Activated T-helper 2 cell treated with anti-CD3 and anti-CD28 coated beads, Interferon-gamma antibody, Interleukin-2, Interleukin-4, amounts not matched to agents 10 μg/mL and 5 μg/mL and 100 μg/mL, durations not matched to agents 14 hours and 24 hours and 36 hours (primary cell): Measurements from ENCODE around the gene AP1S3. TPM values are rescaled to one million over a fixed set of nuclear protein-coding genes. Genes with fewer than 3 reads are reported as not detected.
A peak's percentile ranks its signal among the peaks of the same experiment; 100 is the strongest.
"Not testable (repeated sequence)": the region's sequence is repeated elsewhere in the genome, so short reads cannot be mapped to it uniquely, and the experiment has no call there.

Experiments used
- DNase-seq: peaks from one replicate; pipeline ENCODE4 v3.0.0; 2021; ENCODE audit warnings: low spot score
- H3K27ac Mint-ChIP-seq: one replicate; pipeline ENCODE4 v1.8.0; 2021; ENCODE audit warnings: mixed read lengths
- H3K27me3 Mint-ChIP-seq: one replicate; pipeline ENCODE4 v1.8.0; 2021; ENCODE audit warnings: low read depth, mixed read lengths
- H3K36me3 Mint-ChIP-seq: one replicate; pipeline ENCODE4 v1.8.0; 2021; ENCODE audit warnings: low read depth, mixed read lengths
- H3K4me1 Mint-ChIP-seq: one replicate; pipeline ENCODE4 v1.8.0; 2021; ENCODE audit warnings: low read depth, mixed read lengths
- H3K4me3 Mint-ChIP-seq: one replicate; pipeline ENCODE4 v1.8.0; 2021; ENCODE audit warnings: low read depth, mild to moderate bottlenecking, moderate library complexity, mixed read lengths
- H3K9me3 Mint-ChIP-seq: one replicate; pipeline ENCODE4 v1.8.0; 2021; ENCODE audit warnings: mixed read lengths
- intact Hi-C: fragments of 100-400 bp; cut with micrococcal nuclease; formaldehyde crosslinking; loops from one replicate; pipeline ENCODE4 v1.15.1; 2023
- total RNA-seq: library from RNA; stranded (reverse); gene quantifications from 2 replicates; pipeline ENCODE4 v1.2.3, GENCODE V29; 2022

Gene AP1S3
- total RNA-seq, 1 donor from 2014 or later = 13.9 TPM

- H3K9me3 Mint-ChIP-seq = no peaks in the 10 kb centered on the region
- intact Hi-C loops = loop anchor here (2.0 kb wide), 1 partner anchor 21 kb away; the partner anchor contains the start of gene AP1S3
- no peak overlapping the region for H3K27ac Mint-ChIP-seq
- DNase-seq = no peak
- peaks cover 4% of the 10 kb centered on the region for H3K4me1 Mint-ChIP-seq
- H3K27me3 Mint-ChIP-seq = no peaks in the 10 kb centered on the region
- no peak overlapping the region for H3K4me3 Mint-ChIP-seq
- no peaks in the 10 kb centered on the region for H3K36me3 Mint-ChIP-seq
Observed at GRCh38 chr2:223815884-223816570, 21.4 kb downstream of the AP1S3 start.

- H3K4me1 Mint-ChIP-seq = peaks cover 4% of the 10 kb centered on the region
- H3K9me3 Mint-ChIP-seq = no peaks in the 10 kb centered on the region
- H3K27me3 Mint-ChIP-seq = no peaks in the 10 kb centered on the region
- no peak overlapping the region for H3K27ac Mint-ChIP-seq
- H3K36me3 Mint-ChIP-seq = no peaks in the 10 kb centered on the region
- intact Hi-C loops = loop anchor here (2.0 kb wide), 1 partner anchor 21 kb away; the partner anchor contains the start of gene AP1S3
- DNase-seq = no peak
- no peak overlapping the region for H3K4me3 Mint-ChIP-seq
Observed at GRCh38 chr2:223815186-223815883, 22.0 kb downstream of the AP1S3 start.

GRCh38 chr2:223814764-223815163 lies 22.6 kb downstream of the AP1S3 start:
- H3K36me3 Mint-ChIP-seq, H3K9me3 Mint-ChIP-seq, DNase-seq, H3K4me3 Mint-ChIP-seq, H3K27ac Mint-ChIP-seq, H3K27me3 Mint-ChIP-seq, H3K4me1 Mint-ChIP-seq: not testable (repeated sequence)
- intact Hi-C loops = loop anchor here (2.0 kb wide), 1 partner anchor 22 kb away; the partner anchor contains the start of gene AP1S3

- intact Hi-C loops = no loop called here
- no peaks in the 10 kb centered on the region for H3K36me3 Mint-ChIP-seq
- H3K4me3 Mint-ChIP-seq = no peak overlapping the region
- no peaks in the 10 kb centered on the region for H3K27me3 Mint-ChIP-seq
- H3K4me1 Mint-ChIP-seq = peaks cover 4% of the 10 kb centered on the region
- DNase-seq = no peak
- H3K27ac Mint-ChIP-seq = no peak overlapping the region
- no peaks in the 10 kb centered on the region for H3K9me3 Mint-ChIP-seq
Observed at GRCh38 chr2:223813329-223813728, 24.1 kb downstream of the AP1S3 start.

GRCh38 chr2:223811757-223812156 lies 25.6 kb downstream of the AP1S3 start:
- intact Hi-C loops = no loop called here
- H3K27ac Mint-ChIP-seq = no peak overlapping the region
- H3K4me3 Mint-ChIP-seq = no peak overlapping the region
- peaks cover 8% of the 10 kb centered on the region for H3K4me1 Mint-ChIP-seq
- DNase-seq = no peak
- H3K9me3 Mint-ChIP-seq = no peaks in the 10 kb centered on the region
- no peaks in the 10 kb centered on the region for H3K36me3 Mint-ChIP-seq
- H3K27me3 Mint-ChIP-seq = no peaks in the 10 kb centered on the region

- Mint-ChIP-seq H3K9me3 (no peaks in the 10 kb centered on the region), H3K27ac (no peak overlapping the region), H3K36me3 (no peaks in the 10 kb centered on the region), H3K4me1 (peaks cover 29% of the 10 kb centered on the region), H3K27me3 (no peaks in the 10 kb centered on the region), H3K4me3 (no peak overlapping the region)
- intact Hi-C loops = no loop called here
- DNase-seq = no peak
Observed at GRCh38 chr2:223805008-223805407, 32.4 kb downstream of the AP1S3 start.

GRCh38 chr2:223801736-223802135 lies 35.6 kb downstream of the AP1S3 start:
- H3K4me1 Mint-ChIP-seq = peaks cover 27% of the 10 kb centered on the region
- no peaks in the 10 kb centered on the region for H3K9me3 Mint-ChIP-seq
- peak overlapping the region; percentile 14 for H3K27ac Mint-ChIP-seq
- H3K4me3 Mint-ChIP-seq = no peak overlapping the region
- H3K27me3 Mint-ChIP-seq = no peaks in the 10 kb centered on the region
- intact Hi-C loops = no loop called here
- H3K36me3 Mint-ChIP-seq = no peaks in the 10 kb centered on the region
- no peak for DNase-seq

GRCh38 chr2:223800908-223801307 lies 36.5 kb downstream of the AP1S3 start:
- no peak for DNase-seq
- H3K4me1 Mint-ChIP-seq = peaks cover 26% of the 10 kb centered on the region

GRCh38 chr2:223797811-223798721 lies 39.3 kb downstream of the AP1S3 start:
- H3K27ac Mint-ChIP-seq = no peak overlapping the region
- peaks cover 2% of the 10 kb centered on the region for H3K27me3 Mint-ChIP-seq
- no peak for DNase-seq
- H3K4me3 Mint-ChIP-seq = no peak overlapping the region
- intact Hi-C loops = loop anchor here (1.0 to 5.0 kb wide), 2 partner anchors 36 to 71 kb away; no protein-coding TSS in a partner anchor
- H3K9me3 Mint-ChIP-seq = peaks cover 3% of the 10 kb centered on the region
- H3K36me3 Mint-ChIP-seq = no peaks in the 10 kb centered on the region
- H3K4me1 Mint-ChIP-seq = peaks cover 13% of the 10 kb centered on the region

More at GRCh38 chr2:223800908-223801307, 36.5 kb downstream of the AP1S3 start:
- H3K27me3 Mint-ChIP-seq = no peaks in the 10 kb centered on the region
- H3K9me3 Mint-ChIP-seq = no peaks in the 10 kb centered on the region
- no peak overlapping the region for H3K27ac Mint-ChIP-seq
- intact Hi-C loops = no loop called here
- no peaks in the 10 kb centered on the region for H3K36me3 Mint-ChIP-seq
- no peak overlapping the region for H3K4me3 Mint-ChIP-seq

GRCh38 chr2:223797037-223797436 lies 40.3 kb downstream of the AP1S3 start:
- Mint-ChIP-seq H3K4me1 (peaks cover 10% of the 10 kb centered on the region), H3K27me3 (peaks cover 2% of the 10 kb centered on the region), H3K9me3 (peaks cover 3% of the 10 kb centered on the region), H3K4me3 (no peak overlapping the region), H3K27ac (no peak overlapping the region), H3K36me3 (no peaks in the 10 kb centered on the region)
- intact Hi-C loops = loop anchor here (5.0 kb wide), 1 partner anchor 35 kb away; no protein-coding TSS in a partner anchor
- no peak for DNase-seq

GRCh38 chr2:223789423-223789822 lies 48.0 kb downstream of the AP1S3 start:
- Mint-ChIP-seq H3K27me3 (peaks cover 7% of the 10 kb centered on the region), H3K9me3 (peaks cover 9% of the 10 kb centered on the region), H3K4me3 (no peak overlapping the region), H3K4me1 (peaks cover 9% of the 10 kb centered on the region), H3K36me3 (peaks cover under 1% of the 10 kb centered on the region), H3K27ac (no peak overlapping the region)
- intact Hi-C loops = no loop called here
- DNase-seq = no peak

- intact Hi-C loops = no loop called here
- peaks cover 7% of the 10 kb centered on the region for H3K27me3 Mint-ChIP-seq
- DNase-seq = no peak
- H3K4me1 Mint-ChIP-seq = peaks cover 9% of the 10 kb centered on the region
- H3K27ac Mint-ChIP-seq = no peak overlapping the region
- peaks cover 9% of the 10 kb centered on the region for H3K9me3 Mint-ChIP-seq
- peaks cover 5% of the 10 kb centered on the region for H3K36me3 Mint-ChIP-seq
- H3K4me3 Mint-ChIP-seq = no peak overlapping the region
Observed at GRCh38 chr2:223788826-223789225, 48.6 kb downstream of the AP1S3 start.
